Stomach (tissue), 9 donors: ENCODE data around the gene ENAH. TPM values are rescaled to one million over a fixed set of nuclear protein-coding genes. Genes with fewer than 3 reads are reported as not detected.

Experiments used
- DNase-seq, 2 donors: peaks; one replicate each; pipeline versions ENCODE4 v3.0.0 to v3.0.0-alpha.2; 2013 to 2019
- H3K27ac ChIP-seq, 5 donors: fragments of 200-600 bp in 4 of 5; sonication (generic) in 4 of 5; one replicate each; pipeline ENCODE4 v1.5.1; 2013 to 2019; ENCODE audit warnings: mild to moderate bottlenecking in 1 of 5, moderate library complexity in 1 of 5
- H3K27me3 ChIP-seq, 3 donors: fragments of 200-600 bp; sonication (generic); one replicate each; pipeline ENCODE4 v1.5.1; 2017 to 2019; ENCODE audit warnings: mixed run types in 1 of 3
- H3K36me3 ChIP-seq, 4 donors: fragments of 200-600 bp; sonication (generic); 1 replicate in 3 of 4; 2 replicates in 1 of 4; pipeline ENCODE4 v1.5.1; 2016 to 2019
- H3K4me1 ChIP-seq, 4 donors: fragments of 200-600 bp; sonication (generic); one replicate each; pipeline ENCODE4 v1.5.1; 2016 to 2019
- H3K4me3 ChIP-seq, 4 donors: fragments of 200-600 bp; sonication (generic) in 3 of 4; one replicate each; pipeline ENCODE4 v1.5.1; 2016 to 2019; ENCODE audit warnings: mild to moderate bottlenecking in 1 of 4
- H3K9me3 ChIP-seq, 4 donors: fragments of 200-600 bp; sonication (generic); one replicate each; pipeline ENCODE4 v1.5.1; 2016 to 2019
- EP300 ChIP-seq: sonication (generic); formaldehyde crosslinking; IDR thresholded peaks from one replicate; pipeline ENCODE4 v1.6.1; 2017; ENCODE audit warnings: antibody characterized with exemption
- POLR2A ChIP-seq, 4 donors: fragments of 450-650 bp; IDR thresholded peaks; one replicate each; pipeline ENCODE4 v1.6.1; 2016; ENCODE audit warnings: antibody characterized with exemption in 4 of 4, control low read depth in 2 of 4, mild to moderate bottlenecking in 1 of 4, moderate library complexity in 1 of 4
- POLR2AphosphoS5 ChIP-seq, 3 donors: sonication (generic); formaldehyde crosslinking; IDR thresholded peaks; one replicate each; pipeline ENCODE4 v1.6.1; 2016; ENCODE audit warnings: antibody characterized with exemption in 3 of 3
- WGBS, 5 donors: extraction: QIAGEN DNeasy Blood & Tissue Kit in 3 of 5; methylation state at CpG; one replicate each; pipeline versions ENCODE4 v1.1.5 to v1.1.7; 2013 to 2018; 5-methylcytosine and 5-hydroxymethylcytosine counted together
- intact Hi-C: fragments of 100-400 bp; cut with DNase I; formaldehyde crosslinking; loops from one replicate; pipeline ENCODE4 v1.15.1; 2023; ENCODE audit warnings: low total_unique reads
- polyA plus RNA-seq, 3 donors: library from polyadenylated mRNA; stranded (reverse); fragments of 200-250 nt; gene quantifications; one replicate each; pipeline ENCODE4 v1.2.3, GENCODE V29; 2013
- total RNA-seq, 5 donors: library from RNA; depleted of rRNA; stranded (reverse); fragments of >200 nt; gene quantifications; one replicate each; pipeline versions ENCODE4 v1.1.0 to v1.2.3, GENCODE V29; 2014 to 2016
- TF ChIP-seq, protein P1 (sequence below), 7 experiments: fragments of 450-650 bp in 4 of 7; fragments of 200-600 bp in 3 of 7; sonication (generic) in 3 of 7; IDR thresholded peaks; one replicate each; pipeline ENCODE4 v1.5.1; 2016 to 2019; ENCODE audit warnings: antibody characterized with exemption in 7 of 7, control low read depth in 2 of 7, mild to moderate bottlenecking in 1 of 7
- donor health status: healthy with polysubstance abuse.
- donor health status: Bipolar disorder and iron deficiency.
- donor health status: healthy.

ENAH gene
- total and polyA plus RNA-seq, 8 donors, result 8.5 to 186 (median 110) TPM

GRCh38 chr1:225449774-225450173 lies 203.1 kb downstream of the ENAH start:
- Histone ChIP-seq H3K4me1 (peaks cover 40 to 77% (median 57%) of the 10 kb centered on the region in 4 donors), H3K36me3 (no peaks in the 10 kb centered on the region), H3K27me3 (no peaks in the 10 kb centered on the region), H3K27ac (peak overlapping the region in 4 of 5 donors; percentile 84 to 90 (median 86)), H3K4me3 (no peak overlapping the region), H3K9me3 (no peaks in the 10 kb centered on the region)
- no peak for TF ChIP-seq POLR2AphosphoS5 (IDR thresholded peaks at IDR 0.05)
- intact Hi-C loops, result no loop called here
- WGBS, 5 donors, result 76 to 90% (median 88%) methylated on average over 5 of the region's 5 CpGs
- DNase-seq, result no peak

GRCh38 chr1:225449261-225449660 lies 203.7 kb downstream of the ENAH start:
- no peak for TF ChIP-seq POLR2A (IDR thresholded peaks at IDR 0.05)
- peak in 1 of 3 donors; percentile 32 for TF ChIP-seq POLR2AphosphoS5 (IDR thresholded peaks at IDR 0.05)
- TF ChIP-seq, protein P1, sequence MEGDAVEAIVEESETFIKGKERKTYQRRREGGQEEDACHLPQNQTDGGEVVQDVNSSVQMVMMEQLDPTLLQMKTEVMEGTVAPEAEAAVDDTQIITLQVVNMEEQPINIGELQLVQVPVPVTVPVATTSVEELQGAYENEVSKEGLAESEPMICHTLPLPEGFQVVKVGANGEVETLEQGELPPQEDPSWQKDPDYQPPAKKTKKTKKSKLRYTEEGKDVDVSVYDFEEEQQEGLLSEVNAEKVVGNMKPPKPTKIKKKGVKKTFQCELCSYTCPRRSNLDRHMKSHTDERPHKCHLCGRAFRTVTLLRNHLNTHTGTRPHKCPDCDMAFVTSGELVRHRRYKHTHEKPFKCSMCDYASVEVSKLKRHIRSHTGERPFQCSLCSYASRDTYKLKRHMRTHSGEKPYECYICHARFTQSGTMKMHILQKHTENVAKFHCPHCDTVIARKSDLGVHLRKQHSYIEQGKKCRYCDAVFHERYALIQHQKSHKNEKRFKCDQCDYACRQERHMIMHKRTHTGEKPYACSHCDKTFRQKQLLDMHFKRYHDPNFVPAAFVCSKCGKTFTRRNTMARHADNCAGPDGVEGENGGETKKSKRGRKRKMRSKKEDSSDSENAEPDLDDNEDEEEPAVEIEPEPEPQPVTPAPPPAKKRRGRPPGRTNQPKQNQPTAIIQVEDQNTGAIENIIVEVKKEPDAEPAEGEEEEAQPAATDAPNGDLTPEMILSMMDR (IDR thresholded peaks at IDR 0.05), result no peak
- intact Hi-C loops, result no loop called here
- DNase-seq, result peak in 1 of 2 donors; percentile 58
- H3K4me1 ChIP-seq, result peaks cover 39 to 77% (median 58%) of the 10 kb centered on the region in 4 donors
- H3K9me3 ChIP-seq, result no peaks in the 10 kb centered on the region
- H3K36me3 ChIP-seq, result no peaks in the 10 kb centered on the region
- peak overlapping the region in 4 of 5 donors; percentile 84 to 90 (median 86) for H3K27ac ChIP-seq
- no peaks in the 10 kb centered on the region for H3K27me3 ChIP-seq
- 41 to 55% (median 50%) methylated on average over 9 of the region's 9 CpGs for WGBS, 5 donors
- H3K4me3 ChIP-seq, result no peak overlapping the region

GRCh38 chr1:225448146-225448805 lies 204.6 kb downstream of the ENAH start:
- Histone ChIP-seq H3K27me3 (no peaks in the 10 kb centered on the region), H3K4me3 (no peak overlapping the region), H3K9me3 (no peaks in the 10 kb centered on the region), H3K4me1 (peaks cover 38 to 77% (median 56%) of the 10 kb centered on the region in 4 donors), H3K27ac (peak overlapping the region in 4 of 5 donors; percentile 84 to 90 (median 86)), H3K36me3 (no peaks in the 10 kb centered on the region)
- WGBS, 5 donors, result 58 to 82% (median 69%) methylated on average over 9 of the region's 9 CpGs
- intact Hi-C loops, result no loop called here
- DNase-seq, result no peak
- no peak for TF ChIP-seq POLR2A (IDR thresholded peaks at IDR 0.05)

DNA sequence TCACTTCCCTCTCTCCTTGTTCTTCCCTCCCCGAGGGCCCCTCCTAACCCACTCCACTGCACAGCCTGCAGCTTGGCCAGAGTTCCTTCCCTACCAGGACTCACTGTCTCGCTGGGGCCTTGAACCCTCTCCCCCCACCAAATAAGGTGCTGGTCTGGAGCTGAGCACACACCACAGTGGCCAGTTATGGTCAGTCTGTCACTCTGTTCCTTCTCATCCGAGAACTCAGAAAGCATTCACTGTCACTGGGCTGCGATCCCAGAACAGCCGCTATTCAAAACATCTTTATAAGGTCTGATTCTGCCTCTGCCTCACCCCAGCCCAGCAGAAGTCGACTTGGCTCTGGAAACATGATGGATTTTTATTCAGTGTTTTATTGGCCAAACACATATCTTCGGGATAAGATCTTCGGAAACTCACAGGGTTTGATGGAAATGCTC lies 205.3 kb downstream of the ENAH start:
- whole genome bisulfite sequencing, 5 donors, result 51 to 69% (median 62%) methylated on average over 8 of the region's 8 CpGs
- Histone ChIP-seq H3K4me1 (peaks cover 42 to 83% (median 62%) of the 10 kb centered on the region in 4 donors), H3K27me3 (no peaks in the 10 kb centered on the region), H3K4me3 (no peak overlapping the region), H3K36me3 (no peaks in the 10 kb centered on the region), H3K27ac (peak overlapping the region in 4 of 5 donors; percentile 84 to 90 (median 86)), H3K9me3 (no peaks in the 10 kb centered on the region)
- peak in 1 of 2 donors; percentile 83 for DNase-seq
- TF ChIP-seq, protein P1 (IDR thresholded peaks at IDR 0.05), result no peak
- peak; percentile 88 for TF ChIP-seq EP300
- TF ChIP-seq POLR2AphosphoS5 (IDR thresholded peaks at IDR 0.05), result peak in 1 of 3 donors; percentile 78
- intact Hi-C loops, result no loop called here

GRCh38 chr1:225446981-225447615 lies 205.8 kb downstream of the ENAH start:
- Histone ChIP-seq H3K4me3 (no peak overlapping the region), H3K27ac (peak overlapping the region in 4 of 5 donors; percentile 84 to 90 (median 86)), H3K27me3 (no peaks in the 10 kb centered on the region), H3K4me1 (peaks cover 46 to 88% (median 67%) of the 10 kb centered on the region in 4 donors), H3K9me3 (no peaks in the 10 kb centered on the region), H3K36me3 (no peaks in the 10 kb centered on the region)
- 67 to 81% (median 76%) methylated on average over 9 of the region's 9 CpGs for WGBS, 5 donors
- TF ChIP-seq POLR2A (IDR thresholded peaks at IDR 0.05) (no peak), EP300 (no peak), POLR2AphosphoS5 (IDR thresholded peaks at IDR 0.05) (no peak)
- TF ChIP-seq, protein P1 (IDR thresholded peaks at IDR 0.05), result no peak
- no peak for DNase-seq
- intact Hi-C loops, result no loop called here
